Measurements from ENCODE around the gene FCHSD2.
A peak's percentile ranks its signal among the peaks of the same experiment; 100 is the strongest.

GRCh38 chr11:73156114-73156513, 14.0 kb upstream of the FCHSD2 start:
- no peak for TF ChIP-seq CTCF (IDR thresholded peaks at IDR 0.05; ENCODE audit: low read depth, low read length)
- no peak for TF ChIP-seq POLR2A (IDR thresholded peaks at IDR 0.05; ENCODE audit: extremely low read depth, insufficient read length)
- no peak for TF ChIP-seq MYC (IDR thresholded peaks at IDR 0.05; ENCODE audit: low read depth, low read length)
- TF ChIP-seq MAX (IDR thresholded peaks at IDR 0.05; ENCODE audit: low read depth, low read length) = 0 out of 2 replicates have a peak, but pooled peaks have one; percentile 0

Measured in NB4 (cell line).